GM18519 (cell line): ENCODE data around the gene IL10.
"Not testable (repeated sequence)": the region's sequence is repeated elsewhere in the genome, so short reads cannot be mapped to it uniquely, and the experiment has no call there.

Source experiments
- ATAC-seq: cut with Tn5 transposase; IDR thresholded peaks from one replicate; pipeline ENCODE4 v1.9.1; 2021; ENCODE audit warnings: mild to moderate bottlenecking, moderate library complexity; ENCODE audit not compliant: unreplicated experiment, low FRiP score

The IL10 gene

GRCh38 chr1:206768472-206769303, 3.6 kb downstream of the IL10 start:
- no peak for ATAC-seq

DNA sequence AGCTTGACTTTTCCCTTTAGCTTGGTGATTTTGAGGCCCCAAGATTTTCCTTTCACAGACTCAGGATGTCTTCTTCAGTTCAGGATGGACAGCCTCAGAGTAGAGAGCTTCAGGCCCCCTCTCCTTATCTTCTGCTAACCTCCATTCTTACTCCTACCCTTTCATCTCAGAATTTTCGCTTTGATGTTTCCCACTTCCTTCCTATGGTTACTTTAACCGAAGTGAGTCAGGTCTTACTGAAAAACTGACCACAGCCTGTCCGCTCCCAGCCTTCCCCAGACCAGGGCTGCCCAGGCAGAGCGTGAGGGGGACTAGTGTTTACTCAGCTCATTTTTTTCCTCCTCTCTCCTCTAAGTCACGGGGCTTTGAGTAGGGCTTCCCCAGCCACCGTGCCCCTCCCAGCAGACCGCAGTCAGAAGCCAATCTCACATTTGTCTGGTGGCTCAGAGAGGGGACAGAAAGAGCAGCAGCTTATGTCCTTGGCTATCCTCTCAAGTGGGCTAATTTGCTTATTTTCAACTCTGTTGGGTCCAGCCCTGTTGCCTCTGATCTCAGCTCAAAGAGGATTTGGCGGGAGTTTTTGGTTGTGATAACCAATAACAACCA, 5.9 kb downstream of the IL10 start:
- ATAC-seq = peak; percentile 35

DNA sequence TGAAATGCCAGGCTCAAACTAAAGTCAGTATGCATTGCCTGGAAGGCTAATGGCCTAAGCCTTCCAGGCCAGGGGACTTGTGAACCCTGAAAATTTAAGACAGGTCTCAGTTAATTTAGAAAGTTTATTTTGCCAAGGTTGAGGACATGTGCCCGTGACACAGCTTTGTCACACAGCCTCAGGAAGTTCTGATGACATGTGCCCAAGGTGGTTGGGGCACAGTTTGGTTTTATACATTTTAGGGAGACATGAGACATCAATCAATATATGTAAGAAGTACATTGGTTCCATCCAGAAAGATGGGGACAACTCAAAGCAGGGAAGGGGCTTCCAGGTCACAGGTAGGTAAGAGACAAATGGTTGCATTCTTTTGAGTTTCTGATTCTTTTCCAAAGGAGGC, 6.5 kb downstream of the IL10 start:
- not testable (repeated sequence) for ATAC-seq

DNA sequence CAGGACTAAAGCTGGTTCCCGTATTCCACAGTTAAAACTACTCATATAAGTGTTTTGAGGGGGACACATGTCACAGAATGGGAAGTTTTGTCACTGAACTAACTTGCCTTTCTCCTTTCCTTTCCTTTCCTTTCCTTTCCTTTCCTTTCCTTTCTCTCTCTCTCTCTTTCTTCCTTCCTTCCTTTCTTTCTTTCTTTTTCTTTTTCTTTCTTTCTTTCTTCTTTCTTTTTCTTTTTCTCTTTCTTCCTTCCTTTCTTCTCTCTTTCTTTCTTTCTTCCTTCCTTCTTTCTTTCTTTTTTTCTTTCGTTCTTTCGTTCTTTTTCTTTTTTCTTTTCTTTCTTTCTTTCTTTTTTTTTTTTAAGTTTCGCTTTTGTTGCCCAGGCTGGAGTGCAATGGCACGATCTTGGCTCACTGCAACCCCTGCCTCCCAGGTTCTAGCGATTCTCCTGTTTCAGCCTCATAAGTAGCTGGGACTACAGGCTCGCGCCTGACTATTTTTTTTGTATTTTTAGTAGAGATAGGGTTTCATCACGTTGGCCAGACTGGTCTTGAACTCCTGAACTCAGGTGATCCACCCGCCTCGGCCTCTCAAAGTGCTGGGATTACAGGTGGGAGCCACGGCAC, 9.4 kb downstream of the IL10 start:
- not testable (repeated sequence) for ATAC-seq

DNA sequence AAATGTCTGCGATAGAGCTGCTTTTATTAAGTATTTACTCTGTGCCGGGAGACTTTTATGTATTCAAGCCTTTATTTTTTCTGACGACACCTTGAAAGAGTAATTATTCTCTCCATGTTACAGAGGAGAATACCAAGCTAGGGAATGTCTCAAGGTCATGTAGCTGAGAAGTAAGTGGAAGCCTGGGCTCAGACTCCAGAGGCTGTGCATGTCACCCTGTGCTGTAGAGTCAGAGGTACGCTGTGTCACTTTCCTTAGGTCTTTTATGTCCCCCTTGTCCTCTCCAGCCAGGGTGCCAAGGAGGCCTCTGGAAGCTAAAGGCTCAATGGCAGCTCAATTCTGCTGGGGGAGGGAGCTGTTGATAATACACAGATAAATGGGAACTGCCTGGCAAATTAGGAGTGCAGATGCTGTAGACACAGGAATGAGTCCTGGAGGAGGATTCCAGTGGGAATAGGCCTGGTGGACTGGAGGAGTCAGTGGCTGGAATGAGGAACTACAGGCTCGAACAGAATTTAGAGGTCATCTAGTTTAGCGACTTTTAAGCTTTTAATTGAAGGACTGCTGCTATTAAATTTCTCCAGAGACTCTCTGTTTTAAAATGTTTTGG, 11.0 kb downstream of the IL10 start:
- ATAC-seq = no peak

DNA sequence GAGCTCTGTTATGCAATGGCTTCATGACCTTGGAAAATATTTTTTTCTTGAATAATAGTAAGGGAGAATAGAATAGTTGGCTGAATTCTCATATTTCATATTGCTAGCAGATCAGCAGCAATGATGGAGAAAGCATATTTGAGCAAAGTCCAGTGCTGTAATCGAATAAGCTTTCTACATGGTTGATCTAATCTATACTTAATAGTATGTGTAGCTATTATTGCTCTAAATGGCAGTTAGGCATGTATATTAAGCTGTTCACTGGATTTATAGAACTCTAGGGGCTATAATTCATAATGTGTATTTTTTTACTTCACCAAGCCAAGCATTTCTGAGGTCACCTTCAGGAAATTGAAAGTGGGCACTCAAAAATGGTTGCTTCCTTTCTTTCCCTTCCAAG, 11.7 kb downstream of the IL10 start:
- no peak for ATAC-seq

DNA sequence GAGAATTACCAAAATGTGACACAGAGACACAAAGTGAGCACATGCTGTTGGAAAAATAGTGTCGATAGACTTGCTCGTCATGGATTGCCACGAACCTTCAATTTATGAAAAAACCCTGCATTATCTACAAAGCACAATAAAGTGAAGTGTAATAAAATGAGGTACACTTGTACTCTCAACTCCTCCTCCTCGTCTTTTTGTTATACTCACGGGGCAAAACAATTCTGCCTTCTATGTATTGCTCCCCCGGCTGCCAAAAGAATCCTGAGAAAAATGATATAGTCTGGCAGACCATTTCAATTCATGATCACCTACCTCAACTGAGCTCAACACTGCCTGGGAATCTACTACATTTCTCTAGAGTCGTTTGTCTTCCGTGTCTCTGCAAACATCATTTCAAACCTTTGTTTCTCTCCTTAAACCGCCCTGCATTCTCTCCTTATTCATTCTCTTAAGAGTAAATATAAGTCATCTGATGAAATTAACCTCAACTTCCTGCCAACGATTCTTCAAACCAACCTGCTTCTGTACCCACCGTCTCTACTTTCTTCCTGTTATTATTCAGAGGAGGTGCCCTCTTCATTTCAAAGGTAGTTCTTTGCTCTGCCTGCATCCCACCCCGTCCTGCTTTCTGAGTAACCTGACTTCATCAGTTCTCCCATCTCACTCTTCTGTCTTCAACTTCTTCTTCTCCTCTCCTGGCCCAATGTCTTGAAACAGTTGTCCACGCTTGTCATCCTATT, 14.6 kb downstream of the IL10 start:
- ATAC-seq = no peak

DNA sequence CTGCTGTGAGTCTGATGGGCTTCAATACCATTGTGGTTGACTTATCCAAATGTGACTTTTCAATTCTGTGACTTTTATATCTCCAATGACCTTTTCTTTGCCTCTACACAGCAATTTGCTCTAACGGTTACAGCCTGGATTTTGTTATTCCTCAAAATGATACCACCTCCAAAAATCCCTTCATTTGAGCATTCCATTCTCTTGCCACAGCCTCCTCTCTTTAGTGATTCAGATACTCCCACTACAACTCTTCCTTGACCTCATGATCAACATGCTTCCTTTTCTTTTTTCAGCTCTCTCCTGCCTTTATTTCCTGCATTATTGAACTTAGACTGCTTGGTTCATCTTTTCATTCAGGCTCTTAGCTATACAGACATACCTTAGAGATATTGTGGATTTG, 18.3 kb downstream of the IL10 start:
- no peak for ATAC-seq

DNA sequence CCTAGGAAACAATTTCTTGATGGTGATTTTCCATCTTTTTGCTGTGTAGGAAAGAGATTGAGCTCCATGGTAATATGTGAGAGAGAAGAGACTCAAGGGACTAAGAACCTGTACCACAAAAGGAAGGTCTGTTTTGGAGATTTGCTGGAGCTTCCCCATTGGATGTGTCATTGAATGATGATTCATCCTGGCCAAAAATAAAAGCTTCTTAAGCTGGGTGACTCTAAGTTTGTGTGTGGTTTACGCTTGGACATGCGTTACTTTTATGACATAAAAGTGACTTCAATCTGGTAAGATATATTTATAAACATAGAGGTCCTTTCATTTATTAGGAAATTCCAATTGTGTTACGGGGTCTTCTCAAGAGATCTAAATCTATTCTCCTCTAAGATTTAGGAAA, 19.2 kb downstream of the IL10 start:
- ATAC-seq = no peak

DNA sequence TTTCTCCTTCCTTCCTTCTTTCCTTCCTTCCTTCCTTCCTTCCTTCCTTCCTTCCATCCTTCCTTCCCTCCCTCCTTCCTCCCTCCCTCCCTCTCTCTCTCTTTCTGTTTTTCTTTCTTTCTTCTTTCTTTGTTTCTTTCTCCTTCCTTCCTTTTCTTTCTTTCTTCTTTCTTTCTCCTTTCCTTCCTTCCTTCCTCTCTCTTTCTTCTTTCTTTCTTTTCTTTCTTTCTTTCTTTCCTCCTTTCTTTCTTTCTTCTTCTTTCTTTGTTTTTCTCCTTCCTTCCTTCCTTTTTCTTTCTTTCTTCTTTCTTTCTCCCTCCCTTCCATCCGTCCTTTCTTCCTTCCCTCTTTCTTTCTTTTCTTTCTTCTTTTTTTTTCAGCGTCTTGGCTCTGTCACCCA, 19.8 kb downstream of the IL10 start:
- ATAC-seq = no peak

GRCh38 chr1:206751891-206752290, 20.4 kb downstream of the IL10 start:
- no peak for ATAC-seq

- ATAC-seq = no peak
These were observed 23.8 kb downstream of the IL10 start for GRCh38 chr1:206748348-206749030.

DNA sequence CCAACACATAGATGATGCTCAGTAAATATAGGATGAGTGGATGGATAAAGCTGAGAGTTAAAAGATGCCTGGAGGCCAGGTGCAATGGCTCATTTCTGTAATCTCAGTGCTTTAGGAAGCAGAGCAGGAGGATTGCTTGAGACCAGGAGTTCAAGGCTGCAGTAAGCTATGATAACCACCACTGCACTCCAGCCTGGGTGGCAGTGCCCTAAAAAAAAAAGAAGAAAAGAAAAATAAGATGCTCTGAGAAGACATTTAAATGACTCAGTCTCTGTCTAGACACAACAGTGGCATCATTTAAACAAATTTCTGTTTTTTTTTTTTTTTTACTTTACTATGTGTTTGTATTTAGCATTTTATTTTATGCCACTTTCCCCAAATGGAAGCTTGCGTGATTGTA, 27.0 kb downstream of the IL10 start:
- no peak for ATAC-seq

DNA sequence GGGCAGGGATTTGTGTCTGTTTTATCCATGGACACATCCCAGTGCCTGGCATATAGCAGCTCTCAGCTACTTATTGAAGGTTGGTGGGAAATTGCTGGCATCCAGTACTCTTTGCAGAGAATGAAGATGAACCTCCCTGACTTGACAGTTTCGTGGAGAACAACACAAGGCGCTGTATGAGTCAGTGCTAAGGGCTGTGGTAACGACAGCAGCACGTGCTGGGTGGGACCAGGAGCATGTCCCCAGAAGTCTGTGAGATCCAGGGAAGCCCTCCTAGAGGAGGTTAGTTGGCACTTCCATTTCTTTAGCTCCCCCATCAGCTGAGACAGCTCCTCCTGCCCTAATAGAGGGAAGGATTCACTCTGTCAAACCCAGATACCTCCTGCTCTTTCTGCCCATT, 27.6 kb downstream of the IL10 start:
- no peak for ATAC-seq

DNA sequence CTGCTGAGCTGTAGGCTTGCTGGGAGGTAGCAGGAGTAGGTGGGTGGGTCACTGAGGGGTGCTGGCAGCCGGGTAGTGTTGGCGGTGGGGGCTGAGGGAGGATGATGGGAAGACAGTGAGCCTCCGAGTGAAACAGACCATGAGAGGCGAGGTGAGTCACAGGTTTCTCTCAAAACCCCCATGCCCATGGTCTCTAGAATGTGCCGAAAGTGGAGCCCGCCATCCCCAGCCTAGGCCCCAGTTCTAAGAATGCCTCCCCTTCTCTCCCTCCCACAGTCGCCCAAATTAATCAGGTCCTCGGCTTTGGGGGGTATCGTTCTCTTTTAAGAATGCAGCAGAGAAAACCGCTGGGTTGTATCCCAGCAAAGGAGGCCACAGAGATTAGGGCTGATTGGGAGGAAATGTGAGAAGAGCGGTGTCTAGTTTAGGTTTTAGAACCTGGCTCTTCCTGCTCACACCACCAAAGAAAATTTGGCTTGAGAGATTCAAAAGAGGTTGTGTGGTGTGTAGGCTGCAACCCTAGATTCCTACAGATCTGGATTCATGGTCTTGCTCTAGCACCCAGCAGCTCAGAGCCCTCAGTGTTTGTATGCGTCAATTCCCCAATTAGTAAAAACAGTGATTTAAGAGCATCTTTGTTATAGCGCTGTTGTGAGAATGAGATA, 29.4 kb downstream of the IL10 start:
- no peak for ATAC-seq

DNA sequence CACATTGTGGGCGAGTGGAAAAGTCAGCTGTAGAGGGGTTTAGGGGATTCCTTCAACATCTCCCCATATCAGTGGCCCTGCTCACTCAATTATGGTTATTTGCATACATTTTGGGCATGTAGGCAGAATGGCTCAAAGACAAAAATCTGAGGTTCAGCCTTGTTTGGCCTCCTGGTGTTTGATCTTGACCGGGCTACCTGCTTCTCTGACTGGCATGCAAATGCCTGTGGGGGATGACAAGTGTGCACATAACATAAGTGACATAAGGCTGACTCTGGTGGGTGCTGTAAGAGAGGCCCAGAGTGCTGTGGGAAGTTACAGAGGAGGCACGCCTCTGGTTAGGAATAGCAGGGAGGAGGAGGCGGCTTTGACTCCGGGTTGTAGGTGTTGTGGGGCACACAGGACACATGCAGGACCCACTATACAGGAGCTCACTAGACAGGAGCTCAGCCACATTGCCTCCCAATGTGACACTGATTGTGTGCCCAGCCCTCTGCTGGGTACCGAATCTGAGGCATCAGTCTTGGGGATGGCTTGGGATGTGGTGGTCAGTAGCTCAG, 31.1 kb downstream of the IL10 start:
- ATAC-seq = no peak

DNA sequence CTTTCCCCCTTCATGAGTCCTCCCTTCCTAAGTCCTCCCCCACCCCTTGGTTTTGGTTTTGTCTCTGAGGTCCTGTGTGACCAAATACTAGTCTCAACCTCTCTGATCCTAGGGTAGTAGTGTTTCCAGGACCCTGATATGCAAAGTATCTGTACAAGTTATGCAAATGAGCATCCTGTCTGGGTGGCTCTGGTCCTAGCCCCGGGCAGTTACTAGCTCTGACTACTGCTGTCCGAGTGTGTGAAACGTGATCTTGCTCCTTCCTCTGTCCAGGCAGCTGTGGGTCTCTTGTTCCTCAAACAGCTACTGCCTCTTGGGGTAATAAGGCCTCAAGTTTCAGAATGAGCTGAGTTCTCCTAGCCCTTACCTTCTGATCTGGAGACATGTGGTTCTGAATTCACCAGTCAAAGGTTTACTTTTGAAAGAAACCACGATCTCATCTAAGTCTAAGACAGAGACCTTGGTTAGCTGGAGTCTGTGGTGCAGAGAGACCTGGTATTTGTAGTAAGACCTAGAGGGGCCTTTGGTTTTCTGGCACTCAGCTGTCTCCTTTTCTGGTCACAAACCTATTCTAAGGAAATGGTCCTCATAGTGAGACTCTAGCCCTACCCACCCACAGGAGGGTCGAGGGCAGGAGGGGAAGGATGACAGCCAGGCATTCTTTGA, 32.8 kb downstream of the IL10 start:
- ATAC-seq = peak; percentile 54
